AG04449 (cell line): ENCODE data around the gene HK2.
"Not testable (repeated sequence)": the region's sequence is repeated elsewhere in the genome, so short reads cannot be mapped to it uniquely, and the experiment has no call there.

Experiments
- CTCF ChIA-PET: fragments of 350-600 bp; formaldehyde crosslinking; extraction: SDS; loops from one replicate; lab custom pipeline; 2021; ENCODE audit warnings: antibody characterized with exemption; lab: Yijun Ruan, JAX
- POLR2A ChIA-PET: fragments of 400-600, 350-600 bp; formaldehyde crosslinking; extraction: SDS; loops from one replicate; lab custom pipeline; 2020; ENCODE audit warnings: antibody characterized with exemption, inconsistent platforms; lab: Yijun Ruan, JAX
- DNase-seq: peaks from one replicate; pipeline ENCODE4 v3.0.0-alpha.2; 2010; ENCODE audit warnings: low read depth, low spot score
- H3K4me3 ChIP-seq: 2 replicates; pipeline ENCODE4 v1.5.1; 2011; ENCODE audit warnings: low read depth, mild to moderate bottlenecking, control low read depth, low read length
- TF ChIP-seq, protein P1 (sequence below): IDR thresholded peaks from one replicate; pipeline ENCODE4 v1.5.1; 2011; ENCODE audit warnings: mild to moderate bottlenecking, moderate library complexity, low read length, control low read depth, inconsistent platforms; ENCODE audit not compliant: insufficient read depth; ENCODE audit errors: missing control alignments

HK2 gene

DNA sequence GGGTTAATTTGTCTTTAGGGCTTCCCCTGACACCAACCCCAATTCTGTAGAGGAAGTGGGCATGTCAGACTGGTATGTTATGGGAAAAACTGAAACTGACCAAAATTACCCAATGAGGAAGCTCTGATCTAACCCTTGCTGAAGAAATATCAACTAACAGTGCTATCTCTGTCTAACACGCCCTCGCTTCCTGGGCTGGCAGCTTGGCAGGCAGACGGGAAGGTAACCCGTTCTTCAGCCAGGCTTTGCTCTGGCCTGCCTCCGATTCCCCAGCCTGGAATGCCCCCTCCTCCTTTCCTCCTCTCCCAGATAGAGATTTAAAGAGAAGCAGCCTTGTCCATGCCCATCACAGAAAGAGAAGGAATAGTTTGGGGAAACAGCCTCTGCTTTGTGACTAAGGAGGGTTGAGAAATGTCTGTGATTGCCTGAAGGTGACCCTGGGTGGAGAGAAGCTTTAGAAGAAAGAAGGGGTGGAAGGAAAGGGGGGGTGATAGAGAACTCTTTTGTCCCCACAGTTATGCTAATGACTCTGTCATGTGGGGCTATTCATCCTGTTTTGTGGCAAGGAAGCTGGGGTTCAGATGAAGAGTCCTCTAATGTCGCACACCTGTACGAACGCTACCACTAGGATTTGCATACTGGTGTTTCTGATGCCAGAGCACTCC lies 15.4 kb downstream of the HK2 start:
- CTCF ChIA-PET: interaction anchor here (1.2 to 3.3 kb wide), 4 partner anchors 11 to 134 kb away, joined by 3 to 24 read pairs (median 8); no protein-coding TSS in a partner anchor
- TF ChIP-seq, protein P1, sequence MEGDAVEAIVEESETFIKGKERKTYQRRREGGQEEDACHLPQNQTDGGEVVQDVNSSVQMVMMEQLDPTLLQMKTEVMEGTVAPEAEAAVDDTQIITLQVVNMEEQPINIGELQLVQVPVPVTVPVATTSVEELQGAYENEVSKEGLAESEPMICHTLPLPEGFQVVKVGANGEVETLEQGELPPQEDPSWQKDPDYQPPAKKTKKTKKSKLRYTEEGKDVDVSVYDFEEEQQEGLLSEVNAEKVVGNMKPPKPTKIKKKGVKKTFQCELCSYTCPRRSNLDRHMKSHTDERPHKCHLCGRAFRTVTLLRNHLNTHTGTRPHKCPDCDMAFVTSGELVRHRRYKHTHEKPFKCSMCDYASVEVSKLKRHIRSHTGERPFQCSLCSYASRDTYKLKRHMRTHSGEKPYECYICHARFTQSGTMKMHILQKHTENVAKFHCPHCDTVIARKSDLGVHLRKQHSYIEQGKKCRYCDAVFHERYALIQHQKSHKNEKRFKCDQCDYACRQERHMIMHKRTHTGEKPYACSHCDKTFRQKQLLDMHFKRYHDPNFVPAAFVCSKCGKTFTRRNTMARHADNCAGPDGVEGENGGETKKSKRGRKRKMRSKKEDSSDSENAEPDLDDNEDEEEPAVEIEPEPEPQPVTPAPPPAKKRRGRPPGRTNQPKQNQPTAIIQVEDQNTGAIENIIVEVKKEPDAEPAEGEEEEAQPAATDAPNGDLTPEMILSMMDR: no peak
- no peak overlapping the region for H3K4me3 ChIP-seq
- POLR2A ChIA-PET: no interaction called here
- no peak for DNase-seq

DNA sequence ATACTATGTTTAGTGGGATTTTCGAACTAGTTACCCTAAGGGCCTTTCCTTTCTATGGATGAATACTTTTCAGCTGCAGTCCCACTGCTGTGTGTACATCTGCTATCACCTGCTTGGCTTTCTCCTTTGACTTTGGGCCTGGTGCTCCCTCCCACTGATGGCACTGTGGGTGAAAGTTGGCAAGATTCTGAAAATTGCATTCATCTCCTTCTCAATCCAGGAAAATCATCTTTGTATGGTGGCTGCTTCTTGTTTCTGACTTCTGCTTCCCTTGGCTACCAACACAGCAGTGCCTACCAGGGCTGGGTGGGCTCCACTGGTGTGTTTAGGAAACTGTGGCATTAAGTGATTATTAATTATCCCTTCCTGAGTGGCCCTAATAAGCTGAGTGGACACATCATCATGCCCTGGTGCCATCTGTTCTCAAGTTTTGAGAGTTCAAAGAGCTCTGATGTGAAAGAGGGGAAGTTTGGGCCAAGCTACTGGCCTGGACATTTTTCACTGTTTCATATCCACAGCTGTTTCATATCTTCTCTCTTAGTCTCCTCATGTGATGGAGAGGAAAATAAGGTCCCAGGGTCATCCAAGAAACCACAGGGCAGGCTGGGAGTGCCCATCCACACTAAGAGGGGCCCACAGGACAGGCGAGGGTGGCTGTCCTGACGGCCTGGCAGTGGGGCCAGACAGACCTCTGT lies 16.7 kb downstream of the HK2 start:
- no peak for DNase-seq
- POLR2A ChIA-PET: interaction anchor here (0.9 kb wide), 1 partner anchor 15 kb away, joined by 3 read pairs; no protein-coding TSS in a partner anchor
- H3K4me3 ChIP-seq: no peak overlapping the region
- CTCF ChIA-PET: interaction anchor here (0.9 to 1.7 kb wide), 7 partner anchors 10 to 160 kb away, joined by 3 to 11 read pairs (median 4); no protein-coding TSS in a partner anchor
- TF ChIP-seq, protein P1: no peak

DNA sequence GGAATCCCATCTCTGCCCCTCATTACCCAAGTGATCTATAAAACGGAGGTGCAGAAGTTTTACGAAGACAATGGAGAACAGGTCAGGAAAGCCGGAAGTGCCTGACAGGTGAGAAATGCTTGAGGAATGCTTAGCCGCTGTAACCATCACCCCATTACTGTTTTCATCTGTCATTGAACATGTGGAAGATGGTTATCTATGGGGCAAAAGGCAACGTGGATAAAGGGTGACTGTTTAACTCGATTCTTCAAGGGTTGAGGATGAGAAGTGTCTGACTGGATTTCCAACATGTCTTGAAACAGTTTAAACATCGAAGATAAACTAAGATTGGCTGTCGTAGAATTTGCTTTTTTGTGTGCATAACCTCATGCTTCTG lies 17.3 kb downstream of the HK2 start:
- POLR2A ChIA-PET: no interaction called here
- no peak overlapping the region for H3K4me3 ChIP-seq
- no peak for DNase-seq
- TF ChIP-seq, protein P1: no peak
- CTCF ChIA-PET: interaction anchor here (0.9 to 1.6 kb wide), 4 partner anchors 12 to 161 kb away, joined by 3 to 8 read pairs (median 4); no protein-coding TSS in a partner anchor

DNA sequence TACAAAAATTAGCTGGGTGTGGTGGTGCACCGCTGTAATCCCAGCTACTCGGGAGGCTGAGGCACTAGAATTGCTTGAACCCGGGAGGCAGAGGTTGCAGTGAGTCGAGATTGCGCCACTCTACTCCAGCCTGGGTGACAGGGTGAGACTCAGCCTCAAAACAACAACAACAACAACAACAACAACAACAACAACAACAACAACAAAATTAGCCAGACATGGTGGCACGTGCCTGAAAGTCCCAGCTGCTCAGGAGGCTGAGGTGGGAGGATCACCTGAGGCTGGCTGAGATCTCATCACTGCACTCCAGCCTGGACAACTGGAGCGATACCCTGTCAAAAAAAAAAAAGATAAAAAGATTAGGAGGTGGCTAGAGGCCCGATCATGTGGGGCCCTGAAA lies 19.4 kb downstream of the HK2 start:
- DNase-seq, H3K4me3 ChIP-seq, POLR2A ChIA-PET: not testable (repeated sequence)
- CTCF ChIA-PET: interaction anchor here (1.4 to 1.6 kb wide), 4 partner anchors 9 to 163 kb away, joined by 3 to 5 read pairs (median 4); no protein-coding TSS in a partner anchor

DNA sequence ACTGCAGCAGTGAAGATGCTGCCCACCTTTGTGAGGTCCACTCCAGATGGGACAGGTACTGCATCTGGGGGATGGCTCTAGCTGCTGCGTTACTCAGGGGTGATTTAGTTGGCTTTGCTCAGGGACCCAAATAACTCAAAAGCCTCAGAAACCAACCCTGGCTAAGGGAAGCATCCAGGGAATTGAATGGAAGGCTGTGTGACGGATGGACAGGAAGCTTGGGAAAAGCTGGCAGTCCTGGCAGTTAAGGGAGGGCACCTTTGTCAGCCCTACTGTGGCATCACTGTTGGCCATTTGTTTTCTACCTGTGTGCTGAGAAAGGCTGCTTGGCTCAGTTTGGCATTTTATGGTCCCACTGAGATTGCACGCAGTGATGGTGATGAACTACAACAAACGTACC lies 20.5 kb downstream of the HK2 start:
- CTCF ChIA-PET: interaction anchor here (0.6 to 1.4 kb wide), 2 partner anchors 139 to 140 kb away, joined by 3 to 4 read pairs; no protein-coding TSS in a partner anchor

DNA sequence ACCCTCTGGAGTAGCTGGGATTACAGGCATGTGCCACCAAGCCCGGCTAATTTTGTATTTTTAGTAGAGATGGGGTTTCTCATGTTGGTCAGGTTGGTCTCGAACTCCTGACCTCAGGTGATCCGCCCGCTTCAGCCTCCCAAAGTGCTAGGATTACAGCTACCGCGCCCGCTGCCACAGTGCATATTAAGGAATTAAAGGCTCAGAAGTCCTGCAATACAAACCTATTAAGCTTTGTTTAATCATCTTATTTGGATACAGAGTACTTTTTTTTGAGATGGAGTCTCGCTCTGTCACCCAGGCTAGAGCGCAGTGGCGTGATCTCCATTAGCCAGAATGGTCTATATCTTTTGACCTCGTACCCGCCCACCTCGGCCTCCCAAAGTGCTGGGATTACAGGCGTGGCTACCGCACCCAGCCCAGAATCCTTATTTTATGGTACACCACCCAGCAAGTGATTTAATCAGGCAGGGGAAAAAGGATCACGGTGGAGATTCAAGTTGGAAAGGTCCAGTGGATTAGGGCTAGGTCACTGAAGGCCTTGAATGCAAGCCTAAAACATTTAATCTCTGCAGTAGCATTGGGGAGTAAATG lies 21.3 kb downstream of the HK2 start:
- DNase-seq, H3K4me3 ChIP-seq, POLR2A ChIA-PET: not testable (repeated sequence)
- CTCF ChIA-PET: interaction anchor here (0.6 to 3.8 kb wide), 3 partner anchors 18 to 141 kb away, joined by 3 to 18 read pairs (median 3); no protein-coding TSS in a partner anchor

More for the DNA sequence above, 20.5 kb downstream of the HK2 start:
- DNase-seq: no peak
- TF ChIP-seq, protein P1: no peak
- no peak overlapping the region for H3K4me3 ChIP-seq
- POLR2A ChIA-PET: no interaction called here

DNA sequence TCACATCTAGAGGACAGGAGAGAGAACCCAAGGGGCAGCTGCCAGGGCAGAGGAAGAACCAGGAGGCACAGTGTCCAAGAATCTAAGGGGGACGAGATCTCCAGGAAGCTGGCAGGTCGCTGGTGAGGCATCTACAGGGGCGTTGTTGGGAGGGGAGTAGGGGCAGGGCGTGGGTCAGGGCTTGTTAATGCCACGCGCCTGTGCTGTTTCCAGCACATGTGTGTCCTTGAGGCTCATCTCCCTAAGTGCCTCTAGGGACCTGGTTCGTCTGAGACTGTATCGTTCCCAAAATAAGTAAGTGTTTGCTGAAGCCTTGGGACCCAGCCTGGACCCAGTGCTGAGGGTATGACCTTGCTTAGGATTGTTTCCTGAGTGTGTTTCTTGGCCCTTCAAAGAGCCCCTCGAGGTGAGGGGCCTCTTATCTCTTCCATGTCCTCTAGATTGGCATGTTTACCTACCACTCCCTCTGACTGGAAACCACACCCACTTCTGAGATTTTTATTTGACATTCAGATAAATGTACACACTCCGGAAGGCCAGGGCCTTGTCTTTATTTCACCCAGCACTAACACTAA lies 22.2 kb downstream of the HK2 start:
- CTCF ChIA-PET: interaction anchor here (0.8 to 3.8 kb wide), 4 partner anchors 19 to 141 kb away, joined by 3 to 18 read pairs (median 4); no protein-coding TSS in a partner anchor
- DNase-seq: no peak
- POLR2A ChIA-PET: no interaction called here
- TF ChIP-seq, protein P1: no peak
- H3K4me3 ChIP-seq: no peak overlapping the region
